Measurements from ENCODE around the gene FRA10AC1. TPM values are rescaled to one million over a fixed set of nuclear protein-coding genes. Genes with fewer than 3 reads are reported as not detected.

Gene FRA10AC1
- total RNA-seq, 1 experiment from 2014 or later, result 21.6 TPM

DNA sequence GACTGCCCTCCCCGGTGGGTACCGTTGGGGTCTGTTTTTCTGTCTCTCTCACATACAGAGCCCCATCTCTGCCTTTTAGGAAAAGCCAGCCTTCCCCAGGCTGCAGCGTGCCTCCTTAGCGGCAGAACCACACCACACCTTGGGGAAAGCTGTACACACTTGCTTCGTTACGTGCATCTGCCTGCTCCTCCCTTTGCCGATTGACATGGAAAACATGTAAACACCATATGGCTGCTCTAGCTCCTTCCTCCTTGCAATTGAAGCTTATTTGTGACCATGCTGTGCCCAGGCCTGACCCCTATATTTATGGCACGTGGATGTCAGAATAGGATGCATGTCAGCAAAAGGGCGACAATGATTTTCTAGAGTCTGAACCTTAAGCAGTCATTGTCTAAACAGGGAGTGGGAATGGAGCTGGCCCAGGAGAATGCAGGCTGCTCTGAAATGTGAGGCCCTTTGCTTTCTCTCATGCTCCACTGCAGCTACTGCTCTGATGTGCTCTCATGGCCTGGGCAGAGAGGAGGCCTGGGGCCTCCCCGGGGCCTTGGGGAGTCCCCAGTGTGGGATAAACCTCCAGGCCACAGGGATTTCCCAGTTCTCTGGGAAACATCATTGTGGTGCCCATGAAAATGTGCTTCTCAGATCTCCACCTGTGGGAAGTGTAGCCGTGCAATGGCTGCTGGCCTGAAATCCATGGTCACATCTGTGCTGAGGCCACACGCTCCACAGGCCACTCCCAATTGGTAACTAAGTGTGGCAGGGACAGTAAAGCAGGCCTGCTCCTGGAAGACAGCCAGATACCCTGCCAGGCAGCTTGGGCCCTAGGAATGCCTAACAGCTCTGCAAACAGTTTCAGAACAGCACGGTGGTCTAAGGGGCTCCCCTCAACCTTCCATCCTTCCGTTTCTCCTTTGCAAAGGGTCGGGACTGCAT lies 71.5 kb downstream of the FRA10AC1 start:
- no TSS peak for BruUV-seq (replicated peaks)
- intact Hi-C loops (cut with micrococcal nuclease; ENCODE audit: unreplicated experiment), result no loop called here
- Histone ChIP-seq H3K4me1 (ENCODE audit: insufficient read depth, low read length, poor library complexity, severe bottlenecking) (no peaks in the 10 kb centered on the region), H3K27ac (ENCODE audit: low read depth, low read length, poor library complexity, severe bottlenecking) (no peak overlapping the region), H3K36me3 (ENCODE audit: insufficient read depth, low read length, poor library complexity, severe bottlenecking) (no peaks in the 10 kb centered on the region), H3K4me3 (ENCODE audit: low read depth, low read length, poor library complexity, severe bottlenecking) (no peak overlapping the region), H3K9me3 (ENCODE audit: low read depth, low read length, poor library complexity, severe bottlenecking) (no peaks in the 10 kb centered on the region), H3K27me3 (replicated peaks; ENCODE audit: insufficient read depth, low read depth, low read length, poor library complexity) (no peaks in the 10 kb centered on the region)
- TF ChIP-seq, protein P1, sequence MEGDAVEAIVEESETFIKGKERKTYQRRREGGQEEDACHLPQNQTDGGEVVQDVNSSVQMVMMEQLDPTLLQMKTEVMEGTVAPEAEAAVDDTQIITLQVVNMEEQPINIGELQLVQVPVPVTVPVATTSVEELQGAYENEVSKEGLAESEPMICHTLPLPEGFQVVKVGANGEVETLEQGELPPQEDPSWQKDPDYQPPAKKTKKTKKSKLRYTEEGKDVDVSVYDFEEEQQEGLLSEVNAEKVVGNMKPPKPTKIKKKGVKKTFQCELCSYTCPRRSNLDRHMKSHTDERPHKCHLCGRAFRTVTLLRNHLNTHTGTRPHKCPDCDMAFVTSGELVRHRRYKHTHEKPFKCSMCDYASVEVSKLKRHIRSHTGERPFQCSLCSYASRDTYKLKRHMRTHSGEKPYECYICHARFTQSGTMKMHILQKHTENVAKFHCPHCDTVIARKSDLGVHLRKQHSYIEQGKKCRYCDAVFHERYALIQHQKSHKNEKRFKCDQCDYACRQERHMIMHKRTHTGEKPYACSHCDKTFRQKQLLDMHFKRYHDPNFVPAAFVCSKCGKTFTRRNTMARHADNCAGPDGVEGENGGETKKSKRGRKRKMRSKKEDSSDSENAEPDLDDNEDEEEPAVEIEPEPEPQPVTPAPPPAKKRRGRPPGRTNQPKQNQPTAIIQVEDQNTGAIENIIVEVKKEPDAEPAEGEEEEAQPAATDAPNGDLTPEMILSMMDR (conservative IDR thresholded peaks at IDR 0.05; ENCODE audit: low read depth, low read length), result no peak
- TF ChIP-seq EZH2 (IDR thresholded peaks at IDR 0.05; ENCODE audit: borderline replicate concordance, low read depth, low read length, poor library complexity, severe bottlenecking), result no peak
- ChIA-PET POLR2A (ENCODE audit: low non-redundant PET) (no interaction called here), CTCF (no interaction called here)
- no peak for DNase-seq (ENCODE audit: low spot score)

DNA sequence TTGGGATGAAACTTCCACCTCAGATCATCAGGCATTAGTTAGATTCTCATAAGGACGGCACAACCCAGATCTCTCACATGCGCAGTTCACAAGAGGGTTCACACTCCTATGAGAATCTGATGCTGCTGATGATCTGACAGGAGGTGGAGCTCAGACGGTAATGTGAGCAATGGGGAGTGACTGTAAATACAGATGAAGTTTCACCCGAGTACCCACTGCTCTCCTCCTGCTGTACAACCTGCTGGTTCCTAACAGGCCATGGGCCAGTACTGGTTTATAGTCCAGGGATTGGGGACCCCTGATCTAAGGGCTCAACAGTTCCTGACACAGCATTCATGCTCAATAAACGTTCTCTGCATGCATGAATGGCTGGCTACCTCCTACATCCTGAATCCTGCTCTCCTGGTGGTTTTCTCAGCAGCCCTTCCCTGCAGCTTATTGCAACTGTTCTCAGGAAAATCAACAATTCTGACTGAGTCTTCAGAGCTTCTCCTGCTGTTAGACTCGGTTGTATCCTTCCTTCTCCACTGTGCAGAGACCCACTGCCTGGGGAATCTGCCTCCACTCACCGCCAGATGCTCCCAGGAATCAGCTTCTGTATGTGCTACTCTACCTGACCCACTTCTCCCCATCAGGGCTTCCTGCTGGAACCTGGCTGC lies 72.6 kb downstream of the FRA10AC1 start:
- Histone ChIP-seq H3K4me3 (ENCODE audit: low read depth, low read length, poor library complexity, severe bottlenecking) (no peak overlapping the region), H3K36me3 (ENCODE audit: insufficient read depth, low read length, poor library complexity, severe bottlenecking) (no peaks in the 10 kb centered on the region), H3K27me3 (replicated peaks; ENCODE audit: insufficient read depth, low read depth, low read length, poor library complexity) (no peaks in the 10 kb centered on the region), H3K27ac (ENCODE audit: low read depth, low read length, poor library complexity, severe bottlenecking) (no peak overlapping the region), H3K4me1 (ENCODE audit: insufficient read depth, low read length, poor library complexity, severe bottlenecking) (no peaks in the 10 kb centered on the region), H3K9me3 (ENCODE audit: low read depth, low read length, poor library complexity, severe bottlenecking) (no peaks in the 10 kb centered on the region)
- no peak for TF ChIP-seq EZH2 (IDR thresholded peaks at IDR 0.05; ENCODE audit: borderline replicate concordance, low read depth, low read length, poor library complexity, severe bottlenecking)
- TF ChIP-seq, protein P1 (conservative IDR thresholded peaks at IDR 0.05; ENCODE audit: low read depth, low read length), result no peak
- no peak for DNase-seq (ENCODE audit: low spot score)
- BruUV-seq (replicated peaks), result no TSS peak
- ChIA-PET CTCF (no interaction called here), POLR2A (ENCODE audit: low non-redundant PET) (no interaction called here)
- intact Hi-C loops (cut with micrococcal nuclease; ENCODE audit: unreplicated experiment), result no loop called here

DNA sequence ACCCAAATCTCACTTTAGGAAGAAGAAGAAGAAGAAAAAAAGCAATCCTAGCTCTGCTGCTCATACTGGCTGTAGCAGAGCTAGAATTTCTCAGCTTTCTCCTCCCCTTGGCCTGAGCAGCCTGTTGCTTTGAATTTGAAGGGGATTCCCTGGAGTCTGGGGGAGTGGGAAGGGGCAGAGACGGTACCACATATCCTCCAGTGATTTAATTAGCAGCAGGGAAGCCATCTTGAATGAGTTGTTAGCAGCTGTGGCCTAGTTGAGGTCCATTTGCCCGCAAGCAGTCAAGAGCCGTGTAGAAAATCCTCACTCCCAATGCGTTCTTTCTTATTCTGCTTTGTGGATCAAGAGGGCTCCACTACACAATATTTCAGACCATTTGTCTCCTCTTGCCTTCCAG lies 73.5 kb downstream of the FRA10AC1 start:
- TF ChIP-seq, protein P1 (conservative IDR thresholded peaks at IDR 0.05; ENCODE audit: low read depth, low read length), result no peak
- no peak for TF ChIP-seq EZH2 (IDR thresholded peaks at IDR 0.05; ENCODE audit: borderline replicate concordance, low read depth, low read length, poor library complexity, severe bottlenecking)
- no peaks in the 10 kb centered on the region for H3K27me3 ChIP-seq (replicated peaks; ENCODE audit: insufficient read depth, low read depth, low read length, poor library complexity)
- DNase-seq (ENCODE audit: low spot score), result no peak
- BruUV-seq (replicated peaks), result no TSS peak
- ChIA-PET CTCF (no interaction called here), POLR2A (ENCODE audit: low non-redundant PET) (no interaction called here)
- intact Hi-C loops (cut with micrococcal nuclease; ENCODE audit: unreplicated experiment), result no loop called here
- no peaks in the 10 kb centered on the region for H3K36me3 ChIP-seq (ENCODE audit: insufficient read depth, low read length, poor library complexity, severe bottlenecking)
- no peak overlapping the region for H3K4me3 ChIP-seq (ENCODE audit: low read depth, low read length, poor library complexity, severe bottlenecking)
- H3K4me1 ChIP-seq (ENCODE audit: insufficient read depth, low read length, poor library complexity, severe bottlenecking), result no peaks in the 10 kb centered on the region
- no peaks in the 10 kb centered on the region for H3K9me3 ChIP-seq (ENCODE audit: low read depth, low read length, poor library complexity, severe bottlenecking)
- no peak overlapping the region for H3K27ac ChIP-seq (ENCODE audit: low read depth, low read length, poor library complexity, severe bottlenecking)
